ENCODE results near the gene NRDC.
"Not testable (repeated sequence)": the region's sequence is repeated elsewhere in the genome, so short reads cannot be mapped to it uniquely, and the experiment has no call there.

The NRDC gene

DNA sequence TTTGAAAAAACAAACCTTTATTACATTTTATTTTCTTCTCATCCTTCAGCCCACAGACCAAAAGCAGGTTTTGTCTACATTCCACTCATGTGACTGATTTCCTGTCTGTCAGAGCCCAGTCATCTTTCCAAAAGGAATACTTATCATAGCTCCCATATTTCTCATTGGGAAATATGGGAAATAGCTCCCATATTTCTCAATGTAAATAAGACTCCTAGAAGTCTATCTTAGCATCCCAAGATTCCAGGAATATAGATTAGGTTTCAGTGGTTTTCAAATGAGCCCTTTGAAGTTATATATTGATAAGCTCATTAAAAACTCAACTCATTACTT lies 19.1 kb upstream of the NRDC start:
- DNase-seq (ENCODE audit: low read depth) = peak; percentile 76

DNA sequence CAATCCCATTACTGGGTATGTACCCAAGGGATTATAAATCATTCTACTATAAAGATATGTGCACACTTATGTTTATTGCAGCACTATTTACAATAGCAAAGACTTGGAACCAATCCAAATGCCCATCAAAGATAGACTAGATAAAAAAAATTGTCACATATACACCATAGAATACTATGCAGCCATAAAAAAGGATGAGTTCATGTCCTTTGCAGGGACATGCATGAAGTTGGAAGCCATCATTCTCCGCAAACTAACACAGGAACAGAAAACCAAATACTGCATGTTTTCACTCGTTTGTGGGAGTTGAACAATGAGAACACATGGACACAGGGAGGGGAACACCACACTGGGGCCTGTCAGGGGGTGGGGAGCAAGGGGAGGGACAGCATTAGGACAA lies 16.2 kb upstream of the NRDC start:
- DNase-seq (ENCODE audit: low read depth) = not testable (repeated sequence)

DNA sequence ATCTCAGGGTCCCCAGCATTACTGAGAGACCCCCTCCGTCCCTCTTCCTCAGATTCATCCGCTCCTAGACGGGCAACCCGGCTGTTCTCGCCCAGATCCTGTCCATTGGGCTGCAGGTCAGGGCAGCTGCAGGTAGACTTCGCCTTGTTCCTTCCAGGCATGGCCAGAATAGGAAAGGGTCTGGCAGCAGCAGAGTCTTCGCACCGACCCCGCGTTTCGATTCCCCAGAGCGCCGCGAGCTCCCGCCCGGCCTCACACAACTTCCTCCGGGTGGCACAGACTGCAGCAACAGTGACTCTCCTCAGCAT lies 265 bp downstream of the NRDC start:
- no peak for DNase-seq (ENCODE audit: low read depth)

GRCh38 chr1:51877434-51878307 lies 856 bp downstream of the NRDC start:
- no peak for DNase-seq (ENCODE audit: low read depth)

DNA sequence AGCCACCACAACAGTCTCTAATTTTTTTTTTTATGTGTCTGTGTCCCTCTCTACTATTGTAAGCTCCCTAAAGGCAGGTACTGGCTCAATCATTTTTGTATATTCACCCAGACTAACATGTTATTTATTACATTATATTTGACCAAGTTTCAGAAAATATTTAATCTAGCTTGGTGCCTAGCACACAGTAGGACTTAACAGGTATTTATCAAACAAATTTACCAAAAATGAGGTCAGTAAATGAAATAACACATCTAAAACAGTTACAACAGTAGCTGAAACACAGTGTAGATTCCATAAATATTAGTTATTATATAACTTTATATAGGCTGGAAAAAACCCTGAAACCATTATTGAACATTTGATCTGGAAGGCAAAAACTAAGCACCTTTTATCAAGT lies 2.7 kb downstream of the NRDC start:
- no peak for DNase-seq (ENCODE audit: low read depth)

DNA sequence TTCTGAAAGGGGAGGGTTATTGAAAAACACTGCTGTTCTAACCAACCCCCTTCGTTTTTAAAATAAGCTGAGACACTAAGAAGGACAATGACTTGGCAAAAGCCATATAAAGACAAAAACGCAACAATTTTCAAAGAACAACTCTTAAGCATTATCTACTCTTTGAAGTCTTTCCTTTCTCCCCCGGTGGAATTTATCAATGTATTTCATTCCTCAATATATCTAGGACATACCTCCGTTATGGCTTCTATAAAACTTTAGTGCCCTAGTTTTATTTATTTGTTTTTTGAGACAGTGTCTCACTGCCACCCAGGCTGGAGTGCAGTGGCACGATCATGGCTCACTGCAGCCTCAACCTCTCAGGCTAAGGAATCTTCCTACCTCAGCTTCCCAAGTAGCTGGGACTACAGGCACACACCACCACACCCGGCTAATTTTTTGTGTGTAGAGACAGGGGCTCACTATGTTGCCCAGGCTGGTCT lies 3.2 kb downstream of the NRDC start:
- DNase-seq (ENCODE audit: low read depth) = no peak

DNA sequence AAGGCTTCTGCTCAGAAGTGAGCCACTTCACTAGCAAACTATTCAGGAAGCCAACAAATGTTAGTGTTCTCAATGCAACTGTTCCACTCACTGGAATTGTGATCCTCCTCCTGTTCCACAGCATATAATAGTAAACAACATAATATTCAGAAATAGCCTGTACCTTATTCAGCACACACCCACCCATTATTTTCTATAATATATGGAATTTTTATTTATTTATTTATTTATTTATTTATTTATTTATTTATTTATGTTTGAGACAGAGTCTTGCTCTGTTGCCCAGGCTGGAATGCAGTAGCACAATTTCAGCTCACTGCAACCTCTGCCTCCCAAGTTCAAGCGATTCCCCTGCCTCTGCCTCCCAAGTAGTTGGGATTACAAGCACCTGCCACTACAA lies 5.3 kb downstream of the NRDC start:
- not testable (repeated sequence) for DNase-seq (ENCODE audit: low read depth)

DNA sequence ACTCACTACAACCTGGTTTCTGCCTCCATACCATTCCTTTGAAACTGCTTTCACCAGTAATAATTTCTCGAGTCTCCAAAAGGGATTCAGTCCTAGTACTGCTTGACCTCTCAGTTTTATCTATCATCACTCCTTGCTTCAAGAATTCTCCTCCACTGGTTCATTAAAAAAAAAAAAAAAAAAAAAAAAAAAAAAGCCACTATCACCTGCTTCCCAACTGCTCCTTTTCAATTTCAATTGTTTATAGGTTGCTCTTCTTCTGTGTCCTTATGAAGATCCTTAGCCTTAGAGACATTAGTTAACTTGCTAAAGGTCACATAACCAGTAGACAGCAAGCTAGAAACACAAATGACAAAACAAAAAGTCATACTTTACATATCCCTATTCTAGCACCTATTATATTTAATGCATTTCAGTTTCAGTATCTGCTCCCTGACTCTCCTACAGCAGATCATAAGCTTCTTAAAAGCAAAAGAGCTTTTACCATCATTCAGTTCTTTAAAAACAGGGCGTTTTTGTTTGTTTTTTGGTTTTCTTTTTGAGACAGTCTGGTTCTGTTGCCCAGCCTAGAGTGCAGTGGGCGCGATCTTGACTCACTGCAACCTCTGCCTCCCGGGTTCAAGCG lies 7.1 kb downstream of the NRDC start:
- DNase-seq (ENCODE audit: low read depth) = no peak

DNA sequence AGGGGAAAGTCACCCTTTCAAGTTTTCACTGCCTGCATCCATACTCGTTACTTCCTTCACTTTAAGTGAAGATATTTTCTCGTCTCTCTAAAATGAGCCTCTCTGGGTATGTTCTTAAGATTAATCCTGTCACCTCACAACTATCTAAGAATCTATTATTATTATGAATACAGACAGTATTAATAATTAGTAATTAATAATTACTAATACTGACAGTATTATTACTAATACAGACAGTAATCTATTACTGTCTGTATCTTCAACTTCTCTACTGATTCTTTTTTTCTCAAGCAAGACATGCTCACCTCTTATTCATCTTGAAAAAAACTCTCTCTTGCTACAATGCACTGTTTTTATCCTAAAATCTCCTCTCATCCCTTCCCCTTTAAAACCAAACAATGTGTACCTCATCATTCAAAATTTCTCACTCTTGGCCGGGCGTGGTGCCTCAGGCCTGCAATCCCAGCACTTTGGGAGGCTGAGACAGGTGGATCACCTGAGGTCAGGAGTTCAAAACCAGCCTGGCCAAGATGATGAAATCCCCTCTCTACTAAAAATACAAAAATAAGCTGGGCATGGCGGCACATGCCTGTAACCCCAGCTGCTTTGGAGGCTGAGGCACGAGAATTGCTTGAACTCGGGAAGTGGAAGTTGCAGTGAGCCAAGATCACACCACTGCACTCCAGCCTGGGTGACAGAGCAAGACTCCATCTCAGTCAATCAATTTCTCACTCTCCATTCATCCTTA lies 7.8 kb downstream of the NRDC start:
- no peak for DNase-seq (ENCODE audit: low read depth)

- DNase-seq (ENCODE audit: low read depth) = no peak
Measured at GRCh38 chr1:51867479-51868232, 10.9 kb downstream of the NRDC start.

GRCh38 chr1:51863384-51863783 lies 15.1 kb downstream of the NRDC start:
- DNase-seq (ENCODE audit: low read depth) = no peak

DNA sequence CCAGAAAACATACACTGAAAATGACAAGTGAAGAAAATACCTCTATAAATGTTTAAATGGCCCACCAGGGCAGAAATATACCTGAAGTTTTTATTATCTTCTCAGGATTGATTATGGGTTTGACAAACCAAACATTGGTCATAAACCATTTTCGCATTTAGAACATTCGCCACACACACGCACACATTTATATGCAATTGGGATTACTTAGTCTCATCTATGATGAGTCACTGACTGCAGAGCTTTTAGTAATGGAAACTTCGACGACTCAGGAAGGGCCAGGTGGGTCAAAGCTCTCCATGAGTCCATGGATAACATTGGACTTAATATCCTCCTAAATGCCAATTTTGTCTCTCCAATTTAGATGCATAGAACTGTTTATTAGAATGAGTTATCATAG lies 16.9 kb downstream of the NRDC start:
- DNase-seq (ENCODE audit: low read depth) = no peak

DNA sequence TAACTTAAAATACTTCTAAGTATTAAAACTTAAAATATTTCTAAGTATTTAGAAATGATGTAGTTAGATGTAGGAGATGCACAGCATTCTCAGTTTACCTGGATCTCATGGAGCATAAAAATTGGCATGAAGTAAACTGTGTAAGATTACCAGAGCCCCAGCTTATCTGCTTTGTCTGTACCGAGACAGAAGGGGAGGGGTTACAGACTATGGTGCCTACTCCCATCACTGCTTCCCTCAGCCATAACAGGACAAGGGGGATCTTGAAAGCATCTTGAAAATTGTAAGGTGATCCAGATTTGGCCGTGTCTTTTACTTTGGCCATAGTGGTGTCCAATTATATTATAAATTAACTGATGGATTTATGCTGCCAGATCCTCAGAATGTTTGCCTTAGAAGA lies 18.8 kb downstream of the NRDC start:
- no peak for DNase-seq (ENCODE audit: low read depth)

- no peak for DNase-seq (ENCODE audit: low read depth)
Measured at GRCh38 chr1:51859333-51859732, 19.2 kb downstream of the NRDC start.

GRCh38 chr1:51858892-51859291 lies 19.6 kb downstream of the NRDC start:
- DNase-seq (ENCODE audit: low read depth) = no peak

DNA sequence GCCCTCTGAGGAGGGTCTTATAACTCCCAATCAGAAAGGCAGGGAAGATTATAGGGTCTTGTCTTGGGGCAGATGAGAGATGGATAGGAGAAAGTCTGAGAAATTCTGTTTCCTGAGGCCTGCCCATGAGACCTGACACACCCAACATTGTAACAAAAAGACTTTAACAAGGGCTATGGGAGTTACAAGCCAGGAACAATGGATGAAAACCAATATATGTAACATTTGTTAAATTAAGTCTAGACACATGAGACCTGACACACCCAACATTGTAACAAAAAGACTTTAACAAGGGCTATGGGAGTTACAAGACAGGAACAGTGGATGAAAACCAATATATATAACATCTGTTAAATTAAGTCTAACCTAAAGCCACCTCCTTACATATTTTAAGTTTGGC lies 21.8 kb downstream of the NRDC start:
- no peak for DNase-seq (ENCODE audit: low read depth)

DNA sequence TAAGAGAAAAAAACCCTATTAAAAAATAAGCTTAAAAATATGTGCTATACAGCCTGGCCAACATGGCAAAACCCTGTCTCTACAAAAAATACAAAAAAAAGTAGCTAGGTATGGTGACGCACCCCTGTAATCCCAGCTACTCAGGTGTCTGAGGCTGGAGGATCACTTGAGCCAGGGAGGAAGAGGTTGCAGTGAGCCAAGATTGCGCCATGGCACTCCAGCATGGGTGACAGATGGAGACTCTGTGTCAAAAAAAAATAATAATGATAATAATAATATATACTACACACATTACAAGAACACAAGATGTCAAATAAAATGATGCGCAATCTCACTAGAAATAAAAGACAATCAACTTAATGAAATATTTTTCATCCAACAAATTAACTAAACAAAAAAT lies 22.9 kb downstream of the NRDC start:
- DNase-seq (ENCODE audit: low read depth) = no peak

DNA sequence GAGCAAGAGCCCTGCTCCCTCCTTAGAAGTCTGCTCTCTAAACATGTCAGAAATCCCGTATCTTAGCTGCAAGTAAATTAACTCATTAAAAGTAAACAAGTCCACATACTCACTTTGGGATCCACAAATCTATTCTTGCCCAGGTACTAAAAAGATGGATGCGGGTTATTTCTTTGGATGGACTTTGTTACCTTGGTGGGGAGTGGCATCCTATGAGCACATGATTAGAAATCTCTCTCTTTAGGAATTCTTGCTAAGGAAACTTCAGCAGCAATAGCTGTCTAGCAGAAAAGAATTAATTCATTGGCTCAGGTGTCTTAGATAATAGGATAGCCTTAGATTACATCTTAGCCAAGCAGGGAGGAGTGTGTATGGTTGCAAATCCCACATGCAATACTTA lies 25.2 kb downstream of the NRDC start:
- DNase-seq (ENCODE audit: low read depth) = no peak

DNA sequence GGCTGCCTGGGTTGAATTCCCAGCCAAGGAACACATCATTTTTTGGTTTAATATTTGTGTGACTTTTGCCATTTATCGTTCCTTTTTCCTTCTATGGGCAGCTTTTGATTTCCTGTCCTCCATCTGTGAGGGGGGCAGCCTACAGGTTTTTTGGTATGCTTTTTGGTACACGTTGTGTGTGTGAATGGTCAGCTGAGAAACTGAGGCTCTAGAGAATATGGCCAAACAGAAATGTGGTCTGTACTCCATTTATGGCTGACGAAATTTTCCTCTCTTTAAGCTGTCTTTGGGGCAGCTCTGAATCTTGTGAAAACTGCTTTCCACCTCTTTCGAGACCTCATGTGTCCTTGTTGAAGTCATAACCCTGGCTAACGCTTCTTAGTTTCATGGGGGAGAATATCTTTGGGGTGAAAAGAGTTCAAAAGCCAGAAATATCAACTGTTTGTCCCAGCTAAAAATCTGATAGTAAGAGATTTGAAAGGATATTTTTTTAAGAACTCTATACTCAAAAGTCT lies 26.6 kb downstream of the NRDC start:
- DNase-seq (ENCODE audit: low read depth) = no peak

DNA sequence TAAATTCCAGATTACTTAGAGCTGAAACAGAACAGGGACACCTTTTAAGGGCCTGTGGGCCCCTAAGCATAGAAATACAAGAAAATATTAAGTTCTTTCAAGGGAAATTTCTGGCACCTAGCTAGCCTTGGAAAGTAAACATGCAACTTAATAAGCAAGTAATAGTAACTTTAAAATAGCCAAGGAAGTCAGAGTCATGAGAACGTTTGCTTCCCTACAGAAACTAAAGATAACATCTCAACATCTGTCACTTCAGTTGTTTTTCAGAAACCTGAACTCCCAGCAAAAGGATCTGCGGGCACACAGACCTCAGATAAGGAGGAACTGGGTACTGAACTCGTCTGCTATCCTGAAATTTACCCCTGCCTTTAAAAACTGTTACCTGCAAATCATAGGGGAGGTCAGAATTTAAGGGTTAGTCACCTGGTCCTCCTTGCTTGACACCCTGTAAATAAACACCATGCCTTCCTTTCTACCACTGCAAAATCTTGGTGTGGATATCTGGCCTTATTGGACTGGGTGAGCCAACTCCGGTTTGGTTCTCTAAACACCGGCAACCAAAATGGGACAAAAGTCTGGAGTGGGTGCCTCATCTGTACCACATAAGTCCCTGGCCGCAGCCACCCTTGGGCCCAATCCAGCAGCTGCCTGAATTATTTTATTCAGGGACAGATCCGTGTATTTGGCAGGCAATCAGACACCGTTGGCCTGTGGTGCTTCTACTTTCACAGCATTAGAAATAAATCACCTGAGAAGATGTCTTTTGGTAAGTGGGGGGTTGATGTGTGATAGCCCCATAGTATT lies 27.9 kb downstream of the NRDC start:
- DNase-seq (ENCODE audit: low read depth) = no peak

DNA sequence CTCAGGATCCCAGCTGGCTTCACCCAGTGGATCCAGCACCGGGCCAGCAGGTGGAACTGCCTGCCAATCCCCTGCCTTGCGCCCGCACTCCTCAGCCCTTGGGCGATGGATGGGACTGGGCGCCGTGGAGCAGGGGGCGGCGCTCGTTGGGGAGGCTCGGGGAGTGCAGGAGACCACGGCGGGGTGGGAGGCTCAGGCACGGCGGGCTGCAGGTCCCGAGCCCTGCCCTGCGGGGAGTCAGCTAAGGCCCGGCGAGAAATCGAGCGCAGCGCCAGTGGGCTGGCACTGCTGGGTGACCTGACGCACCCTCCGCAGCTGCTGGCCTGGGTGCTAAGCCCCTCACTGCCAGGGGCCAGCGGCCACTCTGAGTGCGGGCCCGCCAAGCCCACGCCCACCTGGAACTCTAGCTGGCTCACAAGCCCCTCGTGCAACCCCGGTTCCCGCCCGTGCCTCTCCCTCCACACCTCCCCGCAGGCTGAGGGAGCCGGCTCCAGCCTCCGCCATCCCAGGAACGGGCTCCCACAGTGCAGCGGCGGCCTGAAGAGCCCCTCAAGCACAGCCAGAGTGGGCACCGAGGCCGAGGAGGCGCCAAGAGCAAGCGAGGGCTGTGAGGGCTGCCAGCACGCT lies 31.1 kb downstream of the NRDC start:
- no peak for DNase-seq (ENCODE audit: low read depth)
